ENCODE data around the gene GIMAP5. TPM values are rescaled to one million over a fixed set of nuclear protein-coding genes. Genes with fewer than 3 reads are reported as not detected.
A peak's percentile ranks its signal among the peaks of the same experiment; 100 is the strongest.

GIMAP5 gene
- total and polyA plus RNA-seq, 10 of the 15 experiments (the other 5 are each of a cell fraction or from before 2014, with no cell fraction given) = 3.7 to 9.1 (median 6.7) TPM

DNA sequence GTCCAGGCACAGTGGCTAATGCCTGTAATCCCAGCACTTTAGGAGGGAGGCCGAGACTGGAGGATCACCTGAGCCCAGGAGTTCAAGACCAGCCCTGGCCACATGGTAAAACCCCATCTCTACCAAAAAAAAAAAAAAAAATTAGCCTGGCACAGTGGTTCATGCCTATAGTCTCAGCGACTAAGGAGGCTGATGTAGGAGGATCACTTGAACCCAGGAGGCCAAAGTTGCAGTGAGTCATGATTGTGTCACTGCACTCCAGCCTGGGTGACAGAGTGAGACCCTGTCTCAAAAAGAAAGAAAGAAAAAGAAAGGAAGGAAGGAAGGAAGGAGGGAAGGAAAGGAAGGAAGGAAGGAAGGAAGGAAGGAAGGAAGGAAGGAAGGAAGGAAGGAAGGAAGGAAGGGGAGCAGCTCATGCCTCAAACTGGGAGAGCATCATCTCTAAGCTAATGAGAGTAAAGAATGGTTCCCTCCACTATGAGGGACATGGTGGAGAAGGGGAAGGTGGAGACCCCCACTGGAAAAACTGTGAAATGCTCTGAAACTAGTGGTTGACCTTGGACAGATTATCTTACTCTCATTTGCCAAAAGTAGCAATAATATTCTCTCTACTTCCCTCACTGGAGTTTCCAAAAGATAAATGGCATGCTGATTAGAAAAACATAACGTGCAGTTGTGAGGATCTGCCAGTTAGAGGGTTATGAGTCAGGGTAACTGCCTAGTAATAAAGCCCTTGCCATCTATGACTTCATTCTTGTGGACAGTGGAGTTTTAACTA lies 16.8 kb downstream of the GIMAP5 start (continued):
- TF ChIP-seq ATF2 (IDR thresholded peaks at IDR 0.05; ENCODE audit: low read length) (peak; percentile 71), NFIC (IDR thresholded peaks at IDR 0.05; ENCODE audit: low read depth, low read length) (peak; percentile 85; the same call in 1 of the 2 replicates), E2F8 (IDR thresholded peaks at IDR 0.05; ENCODE audit: low read depth, partially characterized antibody) (no peak), YBX1 (IDR thresholded peaks at IDR 0.05) (peak; percentile 12; the same call in 1 of the 2 replicates), CHD1 (IDR thresholded peaks at IDR 0.05; ENCODE audit: low read depth, low read length) (no peak), NR2C2 (IDR thresholded peaks at IDR 0.05; ENCODE audit: borderline replicate concordance, control insufficient read depth, insufficient read length, low read depth) (no peak), HDAC6 (IDR thresholded peaks at IDR 0.05; ENCODE audit: unreplicated experiment) (no peak), EED (IDR thresholded peaks at IDR 0.05; ENCODE audit: low read depth) (peak; percentile 54; the same call in 1 of the 2 replicates), CREB1 (IDR thresholded peaks at IDR 0.05; ENCODE audit: low read depth) (no peak), ASH2L (IDR thresholded peaks at IDR 0.05; ENCODE audit: borderline replicate concordance, low read depth) (no peak), CEBPB (IDR thresholded peaks at IDR 0.05; ENCODE audit: borderline replicate concordance in 1 of 2, low read depth in 2 of 2, low read length in 2 of 2) (peak in 1 of 2 experiments; percentile 68; a peak in 1 of 4 replicates), HDGF (IDR thresholded peaks at IDR 0.05) (no peak), TARDBP (IDR thresholded peaks at IDR 0.05; ENCODE audit: borderline replicate concordance) (no peak), FOXM1 (IDR thresholded peaks at IDR 0.05; ENCODE audit: low read depth, low read length) (peak; percentile 90; the same call in 1 of the 2 replicates), CHD4 (IDR thresholded peaks at IDR 0.05) (no peak), ZNF217 (IDR thresholded peaks at IDR 0.05) (no peak), PAX5 (IDR thresholded peaks at IDR 0.05; ENCODE audit: borderline replicate concordance, low read depth, low read length) (no peak), TCF3 (IDR thresholded peaks at IDR 0.05; ENCODE audit: borderline replicate concordance, insufficient read depth, low read depth, low read length) (no peak), NR2F1 (conservative IDR thresholded peaks at IDR 0.05) (no peak), ZNF622 (IDR thresholded peaks at IDR 0.05) (no peak)
- TF ChIP-seq, protein P1, sequence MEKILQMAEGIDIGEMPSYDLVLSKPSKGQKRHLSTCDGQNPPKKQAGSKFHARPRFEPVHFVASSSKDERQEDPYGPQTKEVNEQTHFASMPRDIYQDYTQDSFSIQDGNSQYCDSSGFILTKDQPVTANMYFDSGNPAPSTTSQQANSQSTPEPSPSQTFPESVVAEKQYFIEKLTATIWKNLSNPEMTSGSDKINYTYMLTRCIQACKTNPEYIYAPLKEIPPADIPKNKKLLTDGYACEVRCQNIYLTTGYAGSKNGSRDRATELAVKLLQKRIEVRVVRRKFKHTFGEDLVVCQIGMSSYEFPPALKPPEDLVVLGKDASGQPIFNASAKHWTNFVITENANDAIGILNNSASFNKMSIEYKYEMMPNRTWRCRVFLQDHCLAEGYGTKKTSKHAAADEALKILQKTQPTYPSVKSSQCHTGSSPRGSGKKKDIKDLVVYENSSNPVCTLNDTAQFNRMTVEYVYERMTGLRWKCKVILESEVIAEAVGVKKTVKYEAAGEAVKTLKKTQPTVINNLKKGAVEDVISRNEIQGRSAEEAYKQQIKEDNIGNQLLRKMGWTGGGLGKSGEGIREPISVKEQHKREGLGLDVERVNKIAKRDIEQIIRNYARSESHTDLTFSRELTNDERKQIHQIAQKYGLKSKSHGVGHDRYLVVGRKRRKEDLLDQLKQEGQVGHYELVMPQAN (conservative IDR thresholded peaks at IDR 0.05) = no peak
